Left kidney (tissue), 2 donors: ENCODE data around the gene EMILIN1. TPM values are rescaled to one million over a fixed set of nuclear protein-coding genes. Genes with fewer than 3 reads are reported as not detected.
"Not testable (repeated sequence)": the region's sequence is repeated elsewhere in the genome, so short reads cannot be mapped to it uniquely, and the experiment has no call there.

ENCODE experiments used
- DNase-seq: peaks from one replicate; pipeline ENCODE4 v3.0.0-alpha.2; 2013
- polyA plus RNA-seq: library from polyadenylated mRNA; unstranded; fragments of 120-200 nt; gene quantifications from one replicate; pipeline ENCODE4 v1.2.1, GENCODE V29; 2013; ENCODE audit not compliant: insufficient read length

Gene EMILIN1
- polyA plus RNA-seq, 1 donor: 57.7 TPM

GRCh38 chr2:27093430-27094352 is 15.3 kb downstream of the EMILIN1 start:
- no peak for DNase-seq

GRCh38 chr2:27094353-27094984 is 16.1 kb downstream of the EMILIN1 start:
- no peak for DNase-seq

- DNase-seq: no peak
Observed at GRCh38 chr2:27095427-27095744, 17.0 kb downstream of the EMILIN1 start.

- DNase-seq: no peak
Observed at GRCh38 chr2:27095745-27096651, 17.6 kb downstream of the EMILIN1 start.

- DNase-seq: no peak
Observed at GRCh38 chr2:27096748-27097297, 18.4 kb downstream of the EMILIN1 start.

GRCh38 chr2:27097341-27097740 is 18.9 kb downstream of the EMILIN1 start:
- DNase-seq: no peak

- DNase-seq: no peak
Observed at GRCh38 chr2:27099334-27099955, 21.0 kb downstream of the EMILIN1 start.

- no peak for DNase-seq
Observed at GRCh38 chr2:27100036-27100435, 21.6 kb downstream of the EMILIN1 start.

GRCh38 chr2:27102329-27102728 is 23.9 kb downstream of the EMILIN1 start:
- no peak for DNase-seq

- DNase-seq: no peak
Observed at GRCh38 chr2:27105981-27106380, 27.6 kb downstream of the EMILIN1 start.

GRCh38 chr2:27108221-27108620 is 29.8 kb downstream of the EMILIN1 start:
- DNase-seq: no peak

- no peak for DNase-seq
Observed at GRCh38 chr2:27109083-27109482, 30.7 kb downstream of the EMILIN1 start.

- DNase-seq: not testable (repeated sequence)
Observed at GRCh38 chr2:27110603-27111352, 32.4 kb downstream of the EMILIN1 start.

GRCh38 chr2:27111392-27112078 is 33.1 kb downstream of the EMILIN1 start:
- DNase-seq: not testable (repeated sequence)

- no peak for DNase-seq
Observed at GRCh38 chr2:27115519-27115918, 37.1 kb downstream of the EMILIN1 start.

GRCh38 chr2:27117995-27118524 is 39.6 kb downstream of the EMILIN1 start:
- DNase-seq: no peak

GRCh38 chr2:27118525-27119329 is 40.3 kb downstream of the EMILIN1 start, which contains the start of gene CGREF1:
Gene CGREF1 (minus strand): TSS chr2:27119128. CDS start chr2:27104366, 14,762 bp downstream.
- no peak for DNase-seq

GRCh38 chr2:27119330-27119670 is 40.9 kb downstream of the EMILIN1 start:
- not testable (repeated sequence) for DNase-seq

GRCh38 chr2:27121906-27122305 is 43.5 kb downstream of the EMILIN1 start:
- no peak for DNase-seq
